Fibroblast of villous mesenchyme (primary cell): ENCODE data around the gene RNF121. TPM values are rescaled to one million over a fixed set of nuclear protein-coding genes. Genes with fewer than 3 reads are reported as not detected.

Source experiments
- DNase-seq: peaks from one replicate; pipeline ENCODE4 v3.0.0-alpha.2; 2010; ENCODE audit warnings: low read depth
- H3K4me3 ChIP-seq: 2 replicates; pipeline ENCODE4 v1.5.1; 2011; ENCODE audit warnings: low read depth, mild to moderate bottlenecking, low read length
- CTCF ChIP-seq: IDR thresholded peaks from 2 replicates; pipeline ENCODE4 v1.5.1; 2012; ENCODE audit warnings: low read depth, mild to moderate bottlenecking, low read length; ENCODE audit not compliant: insufficient read depth
- total RNA-seq: library from RNA; depleted of rRNA; stranded (reverse); fragments of >200 nt; gene quantifications from 2 replicates; pipeline ENCODE4 v1.2.3, GENCODE V29; 2012

RNF121 gene
- total RNA-seq, 1 donor: 27.2 TPM

GRCh38 chr11:71998061-71998460 is 69.2 kb downstream of the RNF121 start:
- no peak overlapping the region for H3K4me3 ChIP-seq
- TF ChIP-seq CTCF: no peak
- no peak for DNase-seq

GRCh38 chr11:71998649-71999310 is 69.9 kb downstream of the RNF121 start, which contains the start of gene IL18BP:
IL18BP (plus strand) TSS chr11:71998909; CDS start chr11:71999985, 1,076 bp downstream.
- no peak for DNase-seq
- no peak for TF ChIP-seq CTCF
- H3K4me3 ChIP-seq: peak within 1 kb of the TSS; percentile 24

GRCh38 chr11:71999362-71999761 is 70.5 kb downstream of the RNF121 start:
- peak overlapping the region; percentile 24 for H3K4me3 ChIP-seq
- no peak for TF ChIP-seq CTCF
- DNase-seq: peak; percentile 74

- no peak for DNase-seq
- TF ChIP-seq CTCF: no peak
- H3K4me3 ChIP-seq: peak overlapping the region; percentile 24
Measured at GRCh38 chr11:71999798-72000197, 71.0 kb downstream of the RNF121 start.

GRCh38 chr11:72000202-72000867 is 71.5 kb downstream of the RNF121 start:
- TF ChIP-seq CTCF: no peak
- no peak for DNase-seq
- no peak overlapping the region for H3K4me3 ChIP-seq

GRCh38 chr11:72001285-72001684 is 72.4 kb downstream of the RNF121 start:
- DNase-seq: no peak
- H3K4me3 ChIP-seq: no peak overlapping the region
- no peak for TF ChIP-seq CTCF
